Measurements from ENCODE around the gene ASMT. TPM values are rescaled to one million over a fixed set of nuclear protein-coding genes. Genes with fewer than 3 reads are reported as not detected.
"Not testable (repeated sequence)": the region's sequence is repeated elsewhere in the genome, so short reads cannot be mapped to it uniquely, and the experiment has no call there.

ASMT gene
- total RNA-seq, 1 experiment from 2014 or later, result not detected

DNA sequence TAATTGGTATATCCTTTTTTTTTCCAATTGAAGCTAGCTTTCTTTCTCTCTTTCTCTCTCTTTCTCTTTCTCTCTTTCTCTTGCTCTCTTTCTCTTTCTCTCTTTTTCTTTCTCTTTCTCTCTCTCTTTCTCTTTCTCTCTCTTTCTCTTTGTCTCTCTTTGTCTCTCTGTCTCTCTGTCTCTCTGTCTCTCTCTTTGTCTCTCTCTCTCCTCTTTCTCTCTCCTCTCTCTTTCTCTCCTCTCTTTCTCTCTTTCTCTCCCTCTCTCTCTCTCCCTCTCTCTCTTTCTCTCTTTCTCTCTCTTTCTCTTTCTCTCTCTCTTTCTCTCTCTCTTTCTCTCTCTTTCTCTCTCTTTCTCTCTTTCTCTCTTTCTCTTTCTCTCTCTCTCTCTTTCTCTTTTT lies 66.6 kb downstream of the ASMT start:
- intact Hi-C loops (cut with micrococcal nuclease; ENCODE audit: unreplicated experiment), result no loop called here
- Mint-ChIP-seq H3K27me3 (ENCODE audit: unreplicated experiment) (no peaks in the 10 kb centered on the region), H3K36me3 (ENCODE audit: insufficient read depth, unreplicated experiment) (no peaks in the 10 kb centered on the region), H3K27ac (ENCODE audit: unreplicated experiment) (no peak overlapping the region), H3K4me1 (ENCODE audit: low read depth, unreplicated experiment) (no peaks in the 10 kb centered on the region), H3K4me3 (ENCODE audit: low read depth, unreplicated experiment) (no peak overlapping the region), H3K9me3 (ENCODE audit: low read depth, unreplicated experiment) (peaks cover 8% of the 10 kb centered on the region)
- TF ChIP-seq, protein P1, sequence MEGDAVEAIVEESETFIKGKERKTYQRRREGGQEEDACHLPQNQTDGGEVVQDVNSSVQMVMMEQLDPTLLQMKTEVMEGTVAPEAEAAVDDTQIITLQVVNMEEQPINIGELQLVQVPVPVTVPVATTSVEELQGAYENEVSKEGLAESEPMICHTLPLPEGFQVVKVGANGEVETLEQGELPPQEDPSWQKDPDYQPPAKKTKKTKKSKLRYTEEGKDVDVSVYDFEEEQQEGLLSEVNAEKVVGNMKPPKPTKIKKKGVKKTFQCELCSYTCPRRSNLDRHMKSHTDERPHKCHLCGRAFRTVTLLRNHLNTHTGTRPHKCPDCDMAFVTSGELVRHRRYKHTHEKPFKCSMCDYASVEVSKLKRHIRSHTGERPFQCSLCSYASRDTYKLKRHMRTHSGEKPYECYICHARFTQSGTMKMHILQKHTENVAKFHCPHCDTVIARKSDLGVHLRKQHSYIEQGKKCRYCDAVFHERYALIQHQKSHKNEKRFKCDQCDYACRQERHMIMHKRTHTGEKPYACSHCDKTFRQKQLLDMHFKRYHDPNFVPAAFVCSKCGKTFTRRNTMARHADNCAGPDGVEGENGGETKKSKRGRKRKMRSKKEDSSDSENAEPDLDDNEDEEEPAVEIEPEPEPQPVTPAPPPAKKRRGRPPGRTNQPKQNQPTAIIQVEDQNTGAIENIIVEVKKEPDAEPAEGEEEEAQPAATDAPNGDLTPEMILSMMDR (IDR thresholded peaks at IDR 0.05; ENCODE audit: unreplicated experiment), result no peak
- CTCF ChIA-PET, result no interaction called here
- DNase-seq, result no peak
- BruUV-seq (replicated peaks), result no TSS peak

DNA sequence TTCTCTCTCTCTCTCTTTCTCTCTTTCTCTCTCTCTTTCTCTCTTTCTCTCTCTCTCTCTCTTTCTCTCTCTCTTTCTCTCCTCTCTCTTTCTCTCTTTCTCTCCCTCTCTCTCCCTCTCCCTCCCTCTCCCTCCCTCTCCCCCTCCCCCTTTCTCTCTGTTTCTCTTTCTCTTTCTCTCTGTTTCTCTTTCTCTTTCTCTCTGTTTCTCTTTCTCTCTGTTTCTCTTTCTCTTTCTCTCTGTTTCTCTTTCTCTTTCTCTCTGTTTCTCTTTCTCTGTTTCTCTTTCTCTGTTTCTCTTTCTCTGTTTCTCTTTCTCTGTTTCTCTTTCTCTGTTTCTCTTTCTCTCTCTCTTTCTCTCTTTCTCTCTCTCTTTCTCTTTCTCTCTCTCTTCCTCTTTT lies 67.0 kb downstream of the ASMT start:
- H3K27me3 Mint-ChIP-seq (ENCODE audit: unreplicated experiment); DNase-seq; H3K9me3 Mint-ChIP-seq (ENCODE audit: low read depth, unreplicated experiment); H3K36me3 Mint-ChIP-seq (ENCODE audit: insufficient read depth, unreplicated experiment); H3K4me3 Mint-ChIP-seq (ENCODE audit: low read depth, unreplicated experiment); BruUV-seq (replicated peaks); CTCF ChIA-PET; H3K27ac Mint-ChIP-seq (ENCODE audit: unreplicated experiment); H3K4me1 Mint-ChIP-seq (ENCODE audit: low read depth, unreplicated experiment); intact Hi-C loops (cut with micrococcal nuclease; ENCODE audit: unreplicated experiment): not testable (repeated sequence)

DNA sequence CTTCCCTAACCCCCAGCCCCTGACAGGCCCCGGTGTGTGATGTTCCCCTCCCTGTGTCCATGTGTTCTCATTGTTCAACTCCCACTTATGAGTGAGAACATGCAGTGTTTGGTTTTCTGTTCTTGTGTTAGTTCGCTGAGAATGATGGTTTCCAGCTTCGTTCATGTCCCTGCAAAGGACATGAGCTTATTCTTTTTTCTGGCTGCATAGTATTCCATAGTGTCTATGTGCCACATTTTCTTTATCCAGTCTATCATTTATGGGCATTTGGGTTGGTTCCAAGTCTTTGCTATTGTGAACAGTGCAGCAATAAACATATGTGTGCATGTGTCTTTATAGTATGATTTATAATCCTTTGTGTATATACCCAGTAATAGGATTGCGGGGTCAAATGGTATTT lies 67.6 kb downstream of the ASMT start:
- H3K9me3 Mint-ChIP-seq (ENCODE audit: low read depth, unreplicated experiment); CTCF ChIA-PET; H3K4me3 Mint-ChIP-seq (ENCODE audit: low read depth, unreplicated experiment); H3K36me3 Mint-ChIP-seq (ENCODE audit: insufficient read depth, unreplicated experiment); H3K27me3 Mint-ChIP-seq (ENCODE audit: unreplicated experiment); H3K27ac Mint-ChIP-seq (ENCODE audit: unreplicated experiment); intact Hi-C loops (cut with micrococcal nuclease; ENCODE audit: unreplicated experiment); DNase-seq; BruUV-seq (replicated peaks); H3K4me1 Mint-ChIP-seq (ENCODE audit: low read depth, unreplicated experiment): not testable (repeated sequence)

DNA sequence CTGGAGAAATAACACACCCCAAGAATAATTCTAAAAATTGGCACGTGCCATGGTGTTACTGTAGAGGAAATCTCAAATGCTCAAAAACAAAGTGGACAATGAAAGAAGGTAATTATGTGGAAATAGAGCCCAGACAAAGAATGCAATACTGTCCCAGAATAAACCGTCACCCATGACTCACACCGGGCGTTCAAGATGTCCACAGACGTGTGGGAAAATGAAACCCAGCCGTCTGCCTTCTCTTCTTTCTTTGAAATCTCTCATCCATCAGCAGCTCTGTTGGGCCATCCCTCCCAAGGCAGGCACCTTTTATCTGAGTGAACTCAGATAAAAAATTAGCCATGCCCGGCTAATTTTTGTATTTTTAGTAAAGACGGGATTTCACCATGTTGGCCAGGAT lies 70.0 kb downstream of the ASMT start:
- H3K9me3 Mint-ChIP-seq (ENCODE audit: low read depth, unreplicated experiment), result peaks cover 10% of the 10 kb centered on the region
- H3K36me3 Mint-ChIP-seq (ENCODE audit: insufficient read depth, unreplicated experiment); DNase-seq; H3K27me3 Mint-ChIP-seq (ENCODE audit: unreplicated experiment); BruUV-seq (replicated peaks); H3K27ac Mint-ChIP-seq (ENCODE audit: unreplicated experiment); CTCF ChIA-PET; H3K4me3 Mint-ChIP-seq (ENCODE audit: low read depth, unreplicated experiment); intact Hi-C loops (cut with micrococcal nuclease; ENCODE audit: unreplicated experiment); H3K4me1 Mint-ChIP-seq (ENCODE audit: low read depth, unreplicated experiment): not testable (repeated sequence)

- CTCF ChIA-PET; DNase-seq; H3K27me3 Mint-ChIP-seq (ENCODE audit: unreplicated experiment); BruUV-seq (replicated peaks); H3K4me3 Mint-ChIP-seq (ENCODE audit: low read depth, unreplicated experiment); H3K27ac Mint-ChIP-seq (ENCODE audit: unreplicated experiment); intact Hi-C loops (cut with micrococcal nuclease; ENCODE audit: unreplicated experiment); H3K4me1 Mint-ChIP-seq (ENCODE audit: low read depth, unreplicated experiment); H3K36me3 Mint-ChIP-seq (ENCODE audit: insufficient read depth, unreplicated experiment): not testable (repeated sequence)
- peaks cover 10% of the 10 kb centered on the region for H3K9me3 Mint-ChIP-seq (ENCODE audit: low read depth, unreplicated experiment)
These were observed 70.6 kb downstream of the ASMT start for GRCh38 chrX:1685444-1685880.

DNA sequence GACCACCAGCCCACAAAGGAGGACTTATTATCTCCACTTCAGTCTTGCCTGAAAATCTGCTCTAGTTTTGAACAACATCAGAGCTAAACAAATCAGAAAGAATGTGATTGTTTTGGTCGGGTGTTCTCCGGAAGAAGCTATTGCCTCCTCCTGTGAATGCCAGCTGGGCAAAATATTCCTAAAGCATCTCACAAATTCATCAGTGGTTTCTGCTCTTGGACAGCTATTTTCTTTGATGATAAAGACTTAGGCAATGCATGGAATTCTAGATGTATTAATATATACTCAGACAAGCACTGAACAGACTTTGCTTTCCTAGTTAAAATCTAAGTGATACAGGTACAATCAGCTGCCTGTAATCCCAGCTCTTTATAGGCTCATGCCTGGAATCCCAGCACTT lies 71.8 kb downstream of the ASMT start:
- CTCF ChIA-PET, result no interaction called here
- BruUV-seq (replicated peaks), result no TSS peak
- intact Hi-C loops (cut with micrococcal nuclease; ENCODE audit: unreplicated experiment), result no loop called here
- Mint-ChIP-seq H3K27ac (ENCODE audit: unreplicated experiment) (no peak overlapping the region), H3K4me3 (ENCODE audit: low read depth, unreplicated experiment) (no peak overlapping the region), H3K27me3 (ENCODE audit: unreplicated experiment) (no peaks in the 10 kb centered on the region), H3K36me3 (ENCODE audit: insufficient read depth, unreplicated experiment) (no peaks in the 10 kb centered on the region), H3K9me3 (ENCODE audit: low read depth, unreplicated experiment) (peaks cover 7% of the 10 kb centered on the region), H3K4me1 (ENCODE audit: low read depth, unreplicated experiment) (no peaks in the 10 kb centered on the region)
- TF ChIP-seq, protein P1 (IDR thresholded peaks at IDR 0.05; ENCODE audit: unreplicated experiment), result no peak
- DNase-seq, result no peak

Other genes with a start within 250 kb of the ASMT start
- 139 and 161 TPM in 2 replicates for gene SLC25A6, start 222.9 kb upstream of the ASMT start, total RNA-seq (2022)
- gene ASMTL, start 162.2 kb upstream of the ASMT start, total RNA-seq (2022), result 14.4 and 18.0 TPM in 2 replicates
- 0.07 TPM in 1 of 2 replicates, not detected in the other for gene P2RY8, start 77.9 kb upstream of the ASMT start, total RNA-seq (2022)
- 39.4 and 39.9 TPM in 2 replicates for gene AKAP17A, start 23.5 kb upstream of the ASMT start, total RNA-seq (2022)

All from Calu3 (cell line).